ENCODE results near the gene RPL14. TPM values are rescaled to one million over a fixed set of nuclear protein-coding genes. Genes with fewer than 3 reads are reported as not detected.

Gene RPL14
- polyA plus RNA-seq, 1 of the 3 experiments (the other 2 are of a cell fraction): 416 TPM

- CTCF ChIA-PET: interaction anchor here (1.4 kb wide), 1 partner anchor 128 kb away, joined by 6 read pairs; no protein-coding TSS in a partner anchor
Measured at GRCh38 chr3:40456279-40456939, 730 bp upstream of the RPL14 start.

GRCh38 chr3:40458473-40458872, 1.3 kb downstream of the RPL14 start:
- H3K4me1 ChIP-seq (ENCODE audit: control insufficient read depth in 1 of 2, insufficient read depth in 2 of 2, low read depth in 1 of 2, low read length in 1 of 2): peaks cover 0 to 12% of the 10 kb centered on the region in 2 experiments; a peak in 2 of 4 replicates
- H2AFZ ChIP-seq (ENCODE audit: low read depth): no peak overlapping the region
- no peaks in the 10 kb centered on the region for H3K27me3 ChIP-seq (ENCODE audit: insufficient read depth)
- 63% methylated on average over 4 of the region's 4 CpGs for WGBS (ENCODE audit: low lambda C conversion rate)
- H3F3A ChIP-seq (replicated peaks; ENCODE audit: insufficient read depth): peaks cover 23% of the 10 kb centered on the region
- H3K4me2 ChIP-seq: peak overlapping the region; percentile 97
- peaks cover 37 to 49% of the 10 kb centered on the region in 2 experiments for H3K36me3 ChIP-seq (replicated peaks in 1 of 2; ENCODE audit: control insufficient read depth in 1 of 2, insufficient read depth in 2 of 2, low read length in 1 of 2)
- H3K9ac ChIP-seq: peak overlapping the region; percentile 96
- POLR2A ChIA-PET: interaction anchor here (1.6 to 2.0 kb wide), 2 partner anchors 31 to 66 kb away, joined by 4 to 9 read pairs; partner anchors contain the start of gene ZNF621
- no peaks in the 10 kb centered on the region for H3K9me3 ChIP-seq
- DNase-seq: no peak
- CTCF ChIA-PET: interaction anchor here (1.0 kb wide), 1 partner anchor 267 kb away, joined by 3 read pairs; no protein-coding TSS in a partner anchor
- peak overlapping the region; percentile 85 to 97; a peak in 3 of 4 replicates for H3K4me3 ChIP-seq (ENCODE audit: low read depth in 2 of 2, low read length in 1 of 2)
- TF ChIP-seq CTCF (IDR thresholded peaks at IDR 0.05) (no peak), TEAD4 (IDR thresholded peaks at IDR 0.05; ENCODE audit: borderline replicate concordance, insufficient read depth) (no peak), GABPA (IDR thresholded peaks at IDR 0.05; ENCODE audit: low read depth) (no peak), RCOR1 (IDR thresholded peaks at IDR 0.05; ENCODE audit: low read length) (no peak), FOSL2 (IDR thresholded peaks at IDR 0.05; ENCODE audit: borderline replicate concordance, low read depth) (no peak), ZBTB33 (IDR thresholded peaks at IDR 0.05; ENCODE audit: borderline replicate concordance, low read depth) (no peak), REST (IDR thresholded peaks at IDR 0.05; ENCODE audit: low read depth, low read length) (no peak), MEF2A (IDR thresholded peaks at IDR 0.05; ENCODE audit: borderline replicate concordance, low read depth) (no peak), RFX5 (IDR thresholded peaks at IDR 0.05; ENCODE audit: low read length) (no peak), EZH2phosphoT487 (IDR thresholded peaks at IDR 0.05; ENCODE audit: borderline replicate concordance, low read depth) (no peak), FOXJ3 (CRISPR knock-in tag; IDR thresholded peaks at IDR 0.05) (no peak), RAD21 (IDR thresholded peaks at IDR 0.05; ENCODE audit: low read length) (no peak), YY1 (IDR thresholded peaks at IDR 0.05; ENCODE audit: low read depth) (no peak), NFIC (IDR thresholded peaks at IDR 0.05; ENCODE audit: borderline replicate concordance) (no peak), SMC3 (IDR thresholded peaks at IDR 0.05; ENCODE audit: low read depth, low read length) (no peak), MAX (IDR thresholded peaks at IDR 0.05; ENCODE audit: low read depth) (no peak), TCF12 (IDR thresholded peaks at IDR 0.05) (no peak), TAF1 (IDR thresholded peaks at IDR 0.05; ENCODE audit: borderline replicate concordance, low read depth, low read length) (no peak)
- peaks cover 49% of the 10 kb centered on the region for H3K79me2 ChIP-seq (ENCODE audit: insufficient read depth)
- no peak overlapping the region for H3K27ac ChIP-seq (ENCODE audit: low read depth in 2 of 2, low read length in 1 of 2)
- no peaks in the 10 kb centered on the region for H3K9me2 ChIP-seq
- peaks cover 32% of the 10 kb centered on the region for H4K20me1 ChIP-seq (ENCODE audit: insufficient read depth)

More at GRCh38 chr3:40456279-40456939, 730 bp upstream of the RPL14 start:
- Histone ChIP-seq H3K27me3 (ENCODE audit: insufficient read depth) (no peaks in the 10 kb centered on the region), H2AFZ (ENCODE audit: low read depth) (peak overlapping the region; percentile 78), H3K9me3 (no peaks in the 10 kb centered on the region), H3K79me2 (ENCODE audit: insufficient read depth) (peaks cover 49% of the 10 kb centered on the region), H3K4me2 (peak overlapping the region; percentile 97), H3K27ac (ENCODE audit: low read depth in 2 of 2, low read length in 1 of 2) (peak overlapping the region; percentile 79 to 87), H3F3A (replicated peaks; ENCODE audit: insufficient read depth) (peaks cover 12% of the 10 kb centered on the region), H4K20me1 (ENCODE audit: insufficient read depth) (peaks cover 32% of the 10 kb centered on the region), H3K36me3 (replicated peaks in 1 of 2; ENCODE audit: control insufficient read depth in 1 of 2, insufficient read depth in 2 of 2, low read length in 1 of 2) (peaks cover 25 to 31% of the 10 kb centered on the region in 2 experiments), H3K4me3 (ENCODE audit: low read depth in 2 of 2, low read length in 1 of 2) (peak overlapping the region; percentile 85 to 97), H3K9me2 (no peaks in the 10 kb centered on the region), H3K9ac (peak overlapping the region; percentile 96), H3K4me1 (ENCODE audit: control insufficient read depth in 1 of 2, insufficient read depth in 2 of 2, low read depth in 1 of 2, low read length in 1 of 2) (peaks cover 0 to 17% of the 10 kb centered on the region in 2 experiments; a peak in 2 of 4 replicates)
- TF ChIP-seq EZH2phosphoT487 (IDR thresholded peaks at IDR 0.05; ENCODE audit: borderline replicate concordance, low read depth): no peak
- TF ChIP-seq JUND (IDR thresholded peaks at IDR 0.05): no peak
- 63% methylated on average over 29 of the region's 29 CpGs for WGBS (ENCODE audit: low lambda C conversion rate)
- DNase-seq: no peak
- POLR2A ChIA-PET: interaction anchor here (0.8 to 2.0 kb wide), 4 partner anchors 7 to 68 kb away, joined by 3 to 15 read pairs (median 10); partner anchors contain the start of genes ZNF619, ZNF620 and ZNF621
